GM12864 (cell line): ENCODE measurements around the gene CSNK1G1.
"Not testable (repeated sequence)": the region's sequence is repeated elsewhere in the genome, so short reads cannot be mapped to it uniquely, and the experiment has no call there.

Experiments
- DNase-seq: peaks from one replicate; pipeline ENCODE4 v3.0.0-alpha.2; 2011; ENCODE audit warnings: low read depth
- H3K4me3 ChIP-seq: 2 replicates; pipeline ENCODE4 v1.5.1; 2011; ENCODE audit warnings: mild to moderate bottlenecking, low read depth, low read length, control low read depth
- TF ChIP-seq, protein P1 (sequence below): IDR thresholded peaks from 2 replicates; pipeline ENCODE4 v1.5.1; 2011; ENCODE audit warnings: low read depth, mild to moderate bottlenecking, moderate library complexity, low read length, control low read depth, inconsistent platforms; ENCODE audit errors: missing control alignments

Gene CSNK1G1

DNA sequence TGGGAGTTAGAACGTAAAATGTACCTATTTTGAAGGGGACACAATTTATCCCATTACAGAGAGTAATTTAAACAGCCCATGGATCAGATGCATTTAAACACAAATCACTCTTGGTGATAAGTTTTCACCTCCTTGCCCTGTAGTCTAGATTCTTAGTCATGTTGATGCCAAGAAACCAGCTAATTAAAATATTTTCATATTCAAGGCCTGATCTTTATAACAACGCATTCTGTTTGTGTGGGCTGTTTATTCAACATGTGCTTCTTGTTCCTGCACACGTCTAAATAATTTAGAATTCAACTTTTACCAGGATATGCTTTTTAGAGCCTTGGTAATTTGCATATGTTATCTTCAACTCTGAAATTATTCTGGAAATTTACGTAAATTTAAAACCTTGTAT is 234.4 kb downstream of the CSNK1G1 start:
- no peak overlapping the region for H3K4me3 ChIP-seq
- TF ChIP-seq, protein P1, sequence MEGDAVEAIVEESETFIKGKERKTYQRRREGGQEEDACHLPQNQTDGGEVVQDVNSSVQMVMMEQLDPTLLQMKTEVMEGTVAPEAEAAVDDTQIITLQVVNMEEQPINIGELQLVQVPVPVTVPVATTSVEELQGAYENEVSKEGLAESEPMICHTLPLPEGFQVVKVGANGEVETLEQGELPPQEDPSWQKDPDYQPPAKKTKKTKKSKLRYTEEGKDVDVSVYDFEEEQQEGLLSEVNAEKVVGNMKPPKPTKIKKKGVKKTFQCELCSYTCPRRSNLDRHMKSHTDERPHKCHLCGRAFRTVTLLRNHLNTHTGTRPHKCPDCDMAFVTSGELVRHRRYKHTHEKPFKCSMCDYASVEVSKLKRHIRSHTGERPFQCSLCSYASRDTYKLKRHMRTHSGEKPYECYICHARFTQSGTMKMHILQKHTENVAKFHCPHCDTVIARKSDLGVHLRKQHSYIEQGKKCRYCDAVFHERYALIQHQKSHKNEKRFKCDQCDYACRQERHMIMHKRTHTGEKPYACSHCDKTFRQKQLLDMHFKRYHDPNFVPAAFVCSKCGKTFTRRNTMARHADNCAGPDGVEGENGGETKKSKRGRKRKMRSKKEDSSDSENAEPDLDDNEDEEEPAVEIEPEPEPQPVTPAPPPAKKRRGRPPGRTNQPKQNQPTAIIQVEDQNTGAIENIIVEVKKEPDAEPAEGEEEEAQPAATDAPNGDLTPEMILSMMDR: no peak
- no peak for DNase-seq

DNA sequence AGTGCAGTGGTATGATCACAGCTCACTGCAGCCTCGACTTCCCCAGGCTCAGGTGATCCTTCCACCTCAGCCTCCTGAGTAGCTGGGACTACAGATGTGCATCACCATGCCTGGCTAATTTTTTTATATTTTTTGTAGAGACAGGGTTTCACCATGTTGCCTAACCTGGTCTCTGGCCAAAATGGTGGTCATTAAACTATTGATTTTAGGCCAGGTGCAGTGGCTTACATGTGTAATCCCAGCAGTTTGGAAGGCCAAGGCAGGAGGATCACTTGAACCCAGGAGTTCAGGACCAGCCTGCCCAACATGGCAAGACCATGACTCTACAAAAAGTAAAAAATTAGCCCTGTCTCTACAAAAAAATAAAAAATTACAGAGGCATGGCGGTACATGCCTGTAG is 235.7 kb downstream of the CSNK1G1 start:
- not testable (repeated sequence) for H3K4me3 ChIP-seq, DNase-seq

DNA sequence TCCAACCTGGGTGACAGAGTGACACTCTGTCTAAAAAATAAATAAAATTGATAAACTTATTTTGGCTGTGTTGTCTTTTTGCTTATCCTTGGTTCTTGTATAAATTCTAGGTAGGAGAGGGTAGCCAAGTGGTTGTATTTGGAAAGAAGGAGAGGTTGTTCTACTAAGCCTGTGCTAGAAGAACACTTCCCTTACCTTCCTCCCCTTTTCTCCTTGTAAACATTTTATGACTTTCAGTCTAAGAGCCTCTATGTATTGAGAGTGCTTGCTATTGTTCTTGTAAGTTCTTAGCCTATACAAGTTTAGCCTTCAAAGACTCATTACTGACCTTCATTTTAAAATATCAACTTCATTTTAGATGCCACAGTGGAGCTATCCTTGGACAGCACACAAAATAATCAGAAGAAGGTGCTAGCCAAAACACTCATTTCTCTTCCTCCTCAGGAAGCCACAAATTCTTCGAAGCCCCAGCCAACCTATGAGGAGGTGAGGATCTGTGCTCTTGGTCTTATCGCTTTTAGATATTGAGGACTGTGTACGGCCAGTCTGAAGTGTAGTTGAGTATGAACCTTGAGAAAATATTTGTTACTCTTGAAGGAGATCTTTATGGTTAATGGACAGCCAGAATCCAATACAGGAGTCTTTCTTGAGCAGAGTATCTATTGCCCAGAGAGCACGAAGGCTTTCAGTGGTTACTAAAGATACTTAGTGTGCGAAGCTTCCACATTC is 238.1 kb downstream of the CSNK1G1 start:
- DNase-seq: no peak
- TF ChIP-seq, protein P1: no peak
- H3K4me3 ChIP-seq: no peak overlapping the region
